Ovary (tissue), 9 donors: ENCODE results near the gene TMED10. TPM values are rescaled to one million over a fixed set of nuclear protein-coding genes. Genes with fewer than 3 reads are reported as not detected.

Experiments
- DNase-seq, 5 donors: peaks; one replicate each; pipeline ENCODE4 v3.0.0-alpha.2; 2019 to 2020
- H3K27ac ChIP-seq, 2 donors: fragments of 200-600 bp; one replicate each; pipeline versions ENCODE4 v1.5.1 to v1.8.0; 2019 to 2022
- H3K27me3 ChIP-seq: fragments of 200-600 bp; one replicate; pipeline ENCODE4 v1.8.0; 2022
- H3K36me3 ChIP-seq: fragments of 200-600 bp; sonication (generic); one replicate; pipeline ENCODE4 v1.5.1; 2019
- H3K4me1 ChIP-seq: one replicate; pipeline ENCODE4 v1.8.1; 2013; ENCODE audit warnings: mild to moderate bottlenecking, moderate library complexity; ENCODE audit not compliant: insufficient read depth
- H3K4me3 ChIP-seq: fragments of 200-600 bp; sonication (generic); one replicate; pipeline ENCODE4 v1.5.1; 2017
- H3K9me3 ChIP-seq, 2 donors: fragments of 200-600 bp in 1 of 2; sonication (generic) in 1 of 2; one replicate each; pipeline versions ENCODE4 v1.5.1 to v1.8.1; 2013 to 2019; ENCODE audit warnings: mild to moderate bottlenecking in 1 of 2, moderate library complexity in 1 of 2
- CTCF ChIP-seq, 3 donors: fragments of 450-650 bp in 2 of 3; fragments of 200-600 bp in 1 of 3; IDR thresholded peaks; one replicate each; pipeline versions ENCODE4 v1.5.1 to v1.8.0; 2016 to 2022; ENCODE audit warnings: antibody characterized with exemption in 3 of 3, mild to moderate bottlenecking in 1 of 3
- EP300 ChIP-seq: sonication (generic); formaldehyde crosslinking; IDR thresholded peaks from one replicate; pipeline ENCODE4 v1.6.1; 2017; ENCODE audit warnings: antibody characterized with exemption
- POLR2A ChIP-seq: fragments of 450-650 bp; IDR thresholded peaks from one replicate; pipeline ENCODE4 v1.6.1; 2017; ENCODE audit warnings: antibody characterized with exemption, mild to moderate bottlenecking, moderate library complexity
- WGBS, 3 donors: extraction: QIAGEN DNeasy Blood & Tissue Kit in 1 of 3; methylation state at CpG; one replicate each; pipeline versions ENCODE4 v1.1.5 to v1.1.7; 2013 to 2017; 5-methylcytosine and 5-hydroxymethylcytosine counted together
- intact Hi-C, 4 donors: fragments of 100-400 bp; cut with DNase I; formaldehyde crosslinking; loops; one replicate each; pipeline versions ENCODE4 v1.11.0 to v1.15.1; 2022 to 2023
- polyA plus RNA-seq, 2 donors: library from polyadenylated mRNA; stranded (reverse); fragments of 200-250 nt in 1 of 2; fragments of 350-450 nt in 1 of 2; fragmentation: Illumina TruSeq in 1 of 2; extraction: RNeasy Lipid Tissue Mini Kit (QIAGEN cat#74804) in 1 of 2; gene quantifications; one replicate each; pipeline ENCODE4 v1.2.3, GENCODE V29; 2013 to 2014
- total RNA-seq, 7 donors: library from RNA; depleted of rRNA in 2 of 7; stranded (reverse); fragments of >200 nt in 2 of 7; fragmentation: NEBNext Ultra II Directional in 3 of 7; extraction: Animal tissue kit (Norgen Biotek cat#: 25700) in 3 of 7; gene quantifications; one replicate each; pipeline versions ENCODE4 v1.1.0 to v1.2.4, GENCODE V29; 2016 to 2023
- donor health status: DM: no; HTN: no; CAD: no; lungs with moderate emphysema.
- donor health status: DM: no; HTN: no; CAD: no.
- donor health status: Bipolar disorder and iron deficiency.
- donor health status: DM: yes; HTN: yes; CAD: no.
- donor health status: DM: no; HTN: no; CAD: no.
- donor health status: DM: yes; HTN: yes; CAD: no.

The TMED10 gene
- total and polyA plus RNA-seq, 9 donors = 164 to 446 (median 287) TPM

- TF ChIP-seq EP300 (no peak), CTCF (IDR thresholded peaks at IDR 0.05) (no peak), POLR2A (no peak)
- H3K27ac ChIP-seq = no peak overlapping the region
- DNase-seq = no peak
- no peaks in the 10 kb centered on the region for H3K36me3 ChIP-seq
- no peaks in the 10 kb centered on the region for H3K27me3 ChIP-seq
- no peak overlapping the region for H3K4me3 ChIP-seq
- no peaks in the 10 kb centered on the region for H3K9me3 ChIP-seq
- intact Hi-C loops = no loop called here
- peaks cover 16% of the 10 kb centered on the region for H3K4me1 ChIP-seq
- WGBS, 3 donors = 95 to 98% (median 95%) methylated on average over 1 of the region's 1 CpG
Observed at GRCh38 chr14:75164809-75165208, 11.6 kb downstream of the TMED10 start.

- Histone ChIP-seq H3K27ac (no peak overlapping the region), H3K27me3 (no peaks in the 10 kb centered on the region), H3K36me3 (no peaks in the 10 kb centered on the region), H3K4me1 (peaks cover 11% of the 10 kb centered on the region), H3K9me3 (no peaks in the 10 kb centered on the region), H3K4me3 (no peak overlapping the region)
- WGBS, 3 donors = 86 to 95% (median 94%) methylated on average over 2 of the region's 2 CpGs
- TF ChIP-seq CTCF (IDR thresholded peaks at IDR 0.05) (no peak), EP300 (no peak), POLR2A (no peak)
- DNase-seq = no peak
- intact Hi-C loops = no loop called here
Observed at GRCh38 chr14:75163677-75164076, 12.7 kb downstream of the TMED10 start.

- Histone ChIP-seq H3K36me3 (no peaks in the 10 kb centered on the region), H3K27ac (no peak overlapping the region), H3K4me3 (no peak overlapping the region), H3K4me1 (peaks cover 9% of the 10 kb centered on the region), H3K27me3 (no peaks in the 10 kb centered on the region), H3K9me3 (no peaks in the 10 kb centered on the region)
- no peak for DNase-seq
- intact Hi-C loops = no loop called here
- WGBS, 3 donors = 85 to 87% (median 87%) methylated on average over 3 of the region's 3 CpGs
- TF ChIP-seq POLR2A (no peak), EP300 (no peak), CTCF (IDR thresholded peaks at IDR 0.05) (no peak)
Observed at GRCh38 chr14:75162631-75163030, 13.8 kb downstream of the TMED10 start.

GRCh38 chr14:75158843-75159614 lies 17.4 kb downstream of the TMED10 start:
- Histone ChIP-seq H3K4me1 (peaks cover 6% of the 10 kb centered on the region), H3K27ac (no peak overlapping the region)
- 95 to 96% (median 95%) methylated on average over 6 of the region's 6 CpGs for WGBS, 3 donors

More at GRCh38 chr14:75158843-75159614, 17.4 kb downstream of the TMED10 start:
- Histone ChIP-seq H3K36me3 (no peaks in the 10 kb centered on the region), H3K27me3 (no peaks in the 10 kb centered on the region), H3K4me3 (no peak overlapping the region), H3K9me3 (no peaks in the 10 kb centered on the region)
- TF ChIP-seq CTCF (IDR thresholded peaks at IDR 0.05) (no peak), EP300 (no peak), POLR2A (no peak)
- intact Hi-C loops = no loop called here
- no peak for DNase-seq
